Skeletal muscle cell (primary cell): ENCODE measurements around the gene PRKD1.
A peak's percentile ranks its signal among the peaks of the same experiment; 100 is the strongest.
"Not testable (repeated sequence)": the region's sequence is repeated elsewhere in the genome, so short reads cannot be mapped to it uniquely, and the experiment has no call there.

ENCODE experiments used
- DNase-seq: peaks from one replicate; pipeline ENCODE4 v3.0.0-alpha.2; 2010; ENCODE audit warnings: low read depth
- H3K4me3 ChIP-seq: 2 replicates; pipeline ENCODE4 v1.5.1; 2011; ENCODE audit warnings: low read depth, mild to moderate bottlenecking, control low read depth, low read length, moderate library complexity

Gene PRKD1

GRCh38 chr14:29716150-29716549 is 211.5 kb downstream of the PRKD1 start:
- DNase-seq = peak; percentile 45
- H3K4me3 ChIP-seq = no peak overlapping the region

DNA sequence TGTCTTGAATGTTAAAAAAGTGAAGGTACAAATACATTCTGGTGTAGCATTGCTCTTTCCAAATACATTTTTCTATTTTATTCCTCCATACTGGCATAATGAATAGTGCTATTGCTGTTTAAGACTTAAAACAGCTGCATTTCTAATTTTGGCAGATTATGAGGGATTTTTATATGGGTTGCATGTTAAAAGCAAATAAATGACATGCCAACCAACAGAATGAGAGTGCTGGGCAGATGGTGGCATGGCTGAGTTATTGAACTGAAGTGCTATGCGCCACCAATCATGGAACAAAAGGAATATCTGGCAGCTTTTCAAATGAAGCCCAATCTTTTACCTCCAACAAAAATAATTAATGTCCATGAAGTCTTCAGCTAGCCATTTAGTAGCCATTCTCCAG is 215.0 kb downstream of the PRKD1 start:
- no peak overlapping the region for H3K4me3 ChIP-seq
- DNase-seq = no peak

- DNase-seq = no peak
Measured at GRCh38 chr14:29710015-29710414, 217.6 kb downstream of the PRKD1 start.

GRCh38 chr14:29709490-29709889 is 218.2 kb downstream of the PRKD1 start:
- peak; percentile 27 for DNase-seq
- no peak overlapping the region for H3K4me3 ChIP-seq

More at GRCh38 chr14:29710015-29710414, 217.6 kb downstream of the PRKD1 start:
- no peak overlapping the region for H3K4me3 ChIP-seq

GRCh38 chr14:29706700-29707099 is 220.9 kb downstream of the PRKD1 start:
- DNase-seq = no peak
- no peak overlapping the region for H3K4me3 ChIP-seq

DNA sequence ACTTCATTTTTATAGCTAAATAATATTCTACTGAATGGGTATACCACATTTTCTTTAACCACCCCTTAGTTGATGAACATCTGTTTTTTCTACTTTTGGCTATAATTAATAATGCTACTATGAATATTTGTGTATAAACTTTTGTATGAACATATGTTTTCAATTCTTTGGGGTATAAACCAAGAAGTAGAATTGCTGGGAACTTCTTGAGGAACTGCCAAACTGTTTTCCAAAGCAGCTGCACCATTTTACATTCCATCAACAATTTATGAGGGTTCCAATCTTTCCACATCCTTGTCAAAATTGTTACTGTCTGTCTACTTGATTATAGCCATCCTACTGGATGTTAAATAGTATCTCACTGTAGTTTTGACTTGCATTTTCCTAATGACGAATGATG is 221.8 kb downstream of the PRKD1 start:
- DNase-seq = no peak
- H3K4me3 ChIP-seq = no peak overlapping the region

DNA sequence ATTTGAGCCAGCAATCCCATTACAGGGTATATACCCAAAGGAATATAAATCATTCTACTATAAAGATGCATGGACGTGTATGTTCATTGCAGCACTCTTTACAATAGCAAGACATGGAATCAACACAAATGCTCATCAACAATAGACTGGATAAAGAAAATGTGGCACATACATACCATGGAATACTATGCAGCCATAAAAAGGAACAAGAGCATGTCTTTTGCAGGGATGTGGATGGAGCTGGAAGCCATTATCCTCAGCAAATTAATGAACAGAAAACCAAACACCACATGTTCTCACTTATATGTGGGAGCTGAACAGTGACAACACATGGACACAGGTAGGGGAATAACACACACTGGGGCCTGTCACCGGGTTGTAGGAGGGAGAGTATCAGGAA is 238.1 kb downstream of the PRKD1 start:
- H3K4me3 ChIP-seq, DNase-seq: not testable (repeated sequence)

GRCh38 chr14:29687866-29688265 is 239.8 kb downstream of the PRKD1 start:
- no peak for DNase-seq
- no peak overlapping the region for H3K4me3 ChIP-seq

DNA sequence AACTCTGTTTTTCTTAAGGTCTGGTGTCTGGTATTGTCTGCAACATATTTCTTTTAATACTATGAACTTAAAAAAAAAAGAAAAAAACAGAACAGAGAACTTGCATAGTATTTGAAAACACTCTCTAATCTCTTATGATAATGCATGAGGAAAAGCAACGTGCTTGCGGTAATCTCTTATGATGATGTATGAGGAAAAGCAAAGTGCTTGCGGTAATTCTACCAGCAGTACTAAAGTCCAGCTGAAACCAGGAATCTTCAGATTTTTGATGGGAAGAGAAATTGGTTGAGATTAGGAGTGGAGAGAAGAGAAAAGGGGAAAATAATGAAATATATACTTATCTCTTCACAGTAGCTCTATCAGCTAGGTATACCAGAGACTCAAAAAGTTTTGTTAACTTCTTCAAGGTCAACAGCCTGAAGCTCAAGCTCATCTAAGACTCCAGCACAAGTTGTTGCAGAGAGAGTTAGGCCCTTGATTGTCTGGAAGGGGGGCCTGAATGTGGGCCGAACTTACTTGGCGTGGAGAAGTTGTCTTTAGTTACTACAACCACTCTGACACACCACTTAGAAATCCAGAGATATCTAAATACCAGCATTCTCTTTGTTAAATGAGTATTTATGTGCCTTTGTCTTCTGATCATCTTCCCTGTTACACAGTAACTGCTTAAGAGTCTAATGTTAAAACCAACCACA is 240.4 kb downstream of the PRKD1 start:
- no peak overlapping the region for H3K4me3 ChIP-seq
- no peak for DNase-seq

DNA sequence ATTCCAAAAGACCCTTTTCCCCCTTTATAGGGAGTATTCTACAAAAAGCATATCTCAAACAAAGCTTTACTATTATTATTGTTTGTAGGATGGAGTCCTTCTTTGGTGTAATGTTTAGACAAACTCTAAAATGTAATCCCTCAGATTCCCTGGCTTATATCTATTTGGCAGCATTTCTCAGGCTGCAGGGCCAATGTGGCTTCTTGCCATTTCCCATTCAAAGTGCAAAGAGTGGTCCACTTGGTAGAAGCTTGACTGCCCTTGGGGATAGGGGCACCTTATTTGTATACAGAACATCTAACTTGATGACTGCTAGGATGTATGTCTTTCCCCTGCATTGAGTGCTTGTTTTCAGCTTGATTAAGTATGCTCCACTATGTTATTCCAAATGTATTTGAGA is 242.7 kb downstream of the PRKD1 start:
- H3K4me3 ChIP-seq = no peak overlapping the region
- no peak for DNase-seq

DNA sequence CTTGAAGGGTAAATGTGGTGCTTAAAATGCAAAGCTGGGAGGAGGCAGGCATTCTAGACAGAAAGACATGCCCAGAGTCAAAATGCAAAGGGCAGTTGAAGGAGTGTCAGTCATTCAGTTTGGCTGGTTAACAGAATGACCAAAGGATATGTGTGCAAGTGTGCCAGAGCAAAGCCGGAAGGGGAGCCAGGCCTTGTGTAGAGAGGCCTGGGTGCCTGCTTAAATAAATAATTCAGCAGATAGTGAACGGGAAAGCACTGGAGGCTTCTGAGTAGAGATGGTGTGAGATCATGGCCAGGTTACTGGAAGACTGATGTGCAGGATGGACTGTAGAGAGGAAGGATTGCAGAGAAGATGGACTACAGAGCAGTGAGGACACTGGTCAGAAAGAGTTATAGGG is 244.9 kb downstream of the PRKD1 start:
- DNase-seq = no peak
- H3K4me3 ChIP-seq = no peak overlapping the region

GRCh38 chr14:29681316-29681715 is 246.3 kb downstream of the PRKD1 start:
- DNase-seq = no peak
- H3K4me3 ChIP-seq = no peak overlapping the region

- no peak overlapping the region for H3K4me3 ChIP-seq
- DNase-seq = no peak
Measured at GRCh38 chr14:29674566-29675285, 252.9 kb downstream of the PRKD1 start.

DNA sequence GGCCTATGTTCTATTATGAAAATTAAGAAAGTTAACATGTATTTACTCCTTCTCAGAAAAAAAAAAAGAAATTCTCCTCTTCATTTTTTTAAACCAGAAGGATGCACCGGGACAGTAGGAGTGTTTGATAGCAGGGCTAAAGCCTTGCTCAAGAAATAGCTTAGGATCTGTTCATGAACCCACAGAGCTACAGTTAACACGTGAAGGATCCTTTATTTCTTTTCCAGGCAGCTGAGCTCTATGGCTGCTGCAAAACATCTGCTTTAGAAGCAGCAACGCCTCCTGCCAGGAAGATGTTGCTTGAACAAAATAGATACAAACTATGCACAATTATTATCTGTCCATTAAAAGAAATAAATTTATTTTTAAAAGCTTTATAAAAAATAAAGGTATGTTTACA is 254.8 kb downstream of the PRKD1 start:
- no peak overlapping the region for H3K4me3 ChIP-seq
- no peak for DNase-seq

DNA sequence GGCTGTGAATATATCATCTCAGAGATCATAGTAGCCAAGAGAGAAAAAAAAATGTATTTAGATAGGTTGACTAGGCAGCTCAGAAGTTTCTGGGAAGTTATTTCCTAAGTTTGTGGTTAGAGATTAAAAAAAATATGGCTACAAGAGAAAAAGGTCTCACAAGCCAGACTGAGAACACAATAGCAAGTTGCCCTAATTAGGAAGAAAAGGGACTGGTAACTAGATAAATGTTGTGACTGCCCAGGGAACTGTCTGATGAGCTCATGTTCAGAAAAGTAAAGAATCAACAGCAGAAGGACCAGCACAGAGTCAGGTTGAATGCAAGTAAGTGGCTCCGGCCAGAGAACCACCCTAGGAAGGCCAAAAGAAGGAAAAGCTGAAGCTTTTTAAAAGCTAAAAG is 256.6 kb downstream of the PRKD1 start:
- DNase-seq = no peak
- H3K4me3 ChIP-seq = no peak overlapping the region

- H3K4me3 ChIP-seq = no peak overlapping the region
- no peak for DNase-seq
Measured at GRCh38 chr14:29668201-29668600, 259.4 kb downstream of the PRKD1 start.

GRCh38 chr14:29664515-29664914 is 263.1 kb downstream of the PRKD1 start:
- DNase-seq = no peak
- no peak overlapping the region for H3K4me3 ChIP-seq

DNA sequence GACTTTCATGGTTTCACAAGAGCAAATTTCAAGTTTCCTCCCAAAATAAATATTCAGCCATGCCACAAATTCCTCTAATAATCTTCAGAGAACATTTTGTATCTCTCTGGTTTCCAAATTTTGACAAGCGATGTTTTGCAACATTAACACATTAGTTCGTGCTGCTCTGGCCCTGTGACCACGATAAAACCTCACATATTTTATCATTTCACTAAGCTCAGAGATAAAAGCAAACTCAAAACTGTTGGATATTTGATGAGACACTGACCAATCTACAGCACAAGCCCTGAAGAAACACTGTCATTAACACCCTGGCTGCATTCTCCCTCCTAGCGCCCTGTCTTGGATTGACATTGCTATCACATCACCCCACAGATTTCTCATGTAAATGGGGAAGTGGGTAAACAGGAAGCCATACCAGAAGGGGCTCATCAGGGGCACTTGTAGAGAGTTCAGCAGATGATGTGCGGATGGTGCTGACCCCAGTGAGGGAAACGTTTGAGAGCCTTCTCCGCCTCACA is 264.3 kb downstream of the PRKD1 start:
- no peak overlapping the region for H3K4me3 ChIP-seq
- DNase-seq = no peak

DNA sequence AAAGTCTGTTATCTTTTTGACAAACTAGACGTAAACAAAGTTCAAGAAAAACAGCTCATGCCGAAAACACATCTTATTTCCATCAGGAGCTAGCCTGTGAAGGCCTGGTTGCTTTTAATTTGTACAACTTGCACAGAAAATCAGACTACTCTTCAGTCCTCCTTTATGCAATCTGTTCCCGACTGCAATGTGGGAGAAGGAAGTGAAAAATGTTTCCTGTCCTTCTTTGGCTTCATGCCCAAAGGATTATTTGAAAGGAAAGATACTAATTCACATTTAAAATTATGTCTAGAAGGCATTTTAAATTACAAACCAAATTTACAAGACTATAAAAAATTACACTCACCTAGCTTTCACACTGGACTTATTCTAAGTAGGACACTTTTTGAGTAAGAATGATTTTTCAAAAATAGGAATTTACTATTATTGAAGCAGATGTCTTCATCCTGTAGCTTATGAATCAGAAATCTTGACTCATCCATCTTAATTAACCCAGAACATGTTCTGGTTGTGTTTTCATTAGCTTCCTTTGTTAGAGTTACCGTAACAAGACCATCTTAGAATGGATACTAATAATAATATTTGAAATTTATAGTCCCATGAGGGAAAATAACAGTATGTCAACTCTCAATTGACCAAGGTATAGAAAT is 272.6 kb downstream of the PRKD1 start:
- no peak for DNase-seq
- H3K4me3 ChIP-seq = no peak overlapping the region

- no peak overlapping the region for H3K4me3 ChIP-seq
Measured at GRCh38 chr14:29653303-29653702, 274.3 kb downstream of the PRKD1 start.

More at GRCh38 chr14:29653303-29653702, 274.3 kb downstream of the PRKD1 start:
- DNase-seq = no peak
